Measurements from ENCODE around the gene TAOK1.

The TAOK1 gene

GRCh38 chr17:29518359-29518758 is 128.2 kb downstream of the TAOK1 start:
- no peaks in the 10 kb centered on the region for H3K4me1 ChIP-seq (ENCODE audit: control insufficient read depth in 1 of 2, insufficient read depth in 2 of 2, low read length in 2 of 2)
- no peak overlapping the region for H3K9ac ChIP-seq (ENCODE audit: low read depth in 1 of 2, low read length in 2 of 2)
- H3K9me3 ChIP-seq (ENCODE audit: control insufficient read depth in 1 of 2, low read length in 2 of 2) = no peaks in the 10 kb centered on the region
- H3K27me3 ChIP-seq (ENCODE audit: control insufficient read depth in 1 of 2, insufficient read depth in 2 of 2, low read length in 2 of 2) = no peaks in the 10 kb centered on the region
- no peak overlapping the region for H3K27ac ChIP-seq (ENCODE audit: low read depth, low read length)
- peaks cover 18 to 67% of the 10 kb centered on the region in 2 donors for H3K36me3 ChIP-seq (ENCODE audit: control insufficient read depth in 1 of 2, insufficient read depth in 2 of 2, low read length in 2 of 2)
- no peak overlapping the region for H3K4me3 ChIP-seq (ENCODE audit: low read depth in 1 of 2, low read length in 2 of 2)

GRCh38 chr17:29524692-29525091 is 134.5 kb downstream of the TAOK1 start:
- H3K9me3 ChIP-seq (ENCODE audit: control insufficient read depth in 1 of 2, low read length in 2 of 2) = no peaks in the 10 kb centered on the region
- no peak overlapping the region for H3K4me3 ChIP-seq (ENCODE audit: low read depth in 1 of 2, low read length in 2 of 2)
- H3K4me1 ChIP-seq (ENCODE audit: control insufficient read depth in 1 of 2, insufficient read depth in 2 of 2, low read length in 2 of 2) = no peaks in the 10 kb centered on the region
- peaks cover 7 to 59% of the 10 kb centered on the region in 2 donors for H3K36me3 ChIP-seq (ENCODE audit: control insufficient read depth in 1 of 2, insufficient read depth in 2 of 2, low read length in 2 of 2)
- no peak overlapping the region for H3K9ac ChIP-seq (ENCODE audit: low read depth in 1 of 2, low read length in 2 of 2)
- no peak overlapping the region for H3K27ac ChIP-seq (ENCODE audit: low read depth, low read length)
- H3K27me3 ChIP-seq (ENCODE audit: control insufficient read depth in 1 of 2, insufficient read depth in 2 of 2, low read length in 2 of 2) = no peaks in the 10 kb centered on the region

GRCh38 chr17:29526322-29526721 is 136.2 kb downstream of the TAOK1 start:
- Histone ChIP-seq H3K4me1 (ENCODE audit: control insufficient read depth in 1 of 2, insufficient read depth in 2 of 2, low read length in 2 of 2) (no peaks in the 10 kb centered on the region), H3K9ac (ENCODE audit: low read depth in 1 of 2, low read length in 2 of 2) (no peak overlapping the region), H3K4me3 (ENCODE audit: low read depth in 1 of 2, low read length in 2 of 2) (no peak overlapping the region), H3K27me3 (ENCODE audit: control insufficient read depth in 1 of 2, insufficient read depth in 2 of 2, low read length in 2 of 2) (no peaks in the 10 kb centered on the region), H3K27ac (ENCODE audit: low read depth, low read length) (no peak overlapping the region), H3K9me3 (ENCODE audit: control insufficient read depth in 1 of 2, low read length in 2 of 2) (no peaks in the 10 kb centered on the region), H3K36me3 (ENCODE audit: control insufficient read depth in 1 of 2, insufficient read depth in 2 of 2, low read length in 2 of 2) (peaks cover 11 to 53% of the 10 kb centered on the region in 2 donors)

GRCh38 chr17:29533976-29534375 is 143.8 kb downstream of the TAOK1 start:
- no peak overlapping the region for H3K9ac ChIP-seq (ENCODE audit: low read depth in 1 of 2, low read length in 2 of 2)
- H3K27ac ChIP-seq (ENCODE audit: low read depth, low read length) = no peak overlapping the region
- H3K4me1 ChIP-seq (ENCODE audit: control insufficient read depth in 1 of 2, insufficient read depth in 2 of 2, low read length in 2 of 2) = no peaks in the 10 kb centered on the region
- no peaks in the 10 kb centered on the region for H3K27me3 ChIP-seq (ENCODE audit: control insufficient read depth in 1 of 2, insufficient read depth in 2 of 2, low read length in 2 of 2)
- H3K36me3 ChIP-seq (ENCODE audit: control insufficient read depth in 1 of 2, insufficient read depth in 2 of 2, low read length in 2 of 2) = peaks cover 15 to 35% of the 10 kb centered on the region in 2 donors
- no peak overlapping the region for H3K4me3 ChIP-seq (ENCODE audit: low read depth in 1 of 2, low read length in 2 of 2)
- no peaks in the 10 kb centered on the region for H3K9me3 ChIP-seq (ENCODE audit: control insufficient read depth in 1 of 2, low read length in 2 of 2)

GRCh38 chr17:29544066-29544465 is 153.9 kb downstream of the TAOK1 start:
- peaks cover 0 to 1% of the 10 kb centered on the region in 2 donors for H3K4me1 ChIP-seq (ENCODE audit: control insufficient read depth in 1 of 2, insufficient read depth in 2 of 2, low read length in 2 of 2)
- H3K36me3 ChIP-seq (ENCODE audit: control insufficient read depth in 1 of 2, insufficient read depth in 2 of 2, low read length in 2 of 2) = peaks cover 16 to 21% of the 10 kb centered on the region in 2 donors
- H3K4me3 ChIP-seq (ENCODE audit: low read depth in 1 of 2, low read length in 2 of 2) = no peak overlapping the region
- no peak overlapping the region for H3K27ac ChIP-seq (ENCODE audit: low read depth, low read length)
- H3K9ac ChIP-seq (ENCODE audit: low read depth in 1 of 2, low read length in 2 of 2) = no peak overlapping the region
- H3K27me3 ChIP-seq (ENCODE audit: control insufficient read depth in 1 of 2, insufficient read depth in 2 of 2, low read length in 2 of 2) = no peaks in the 10 kb centered on the region
- H3K9me3 ChIP-seq (ENCODE audit: control insufficient read depth in 1 of 2, low read length in 2 of 2) = no peaks in the 10 kb centered on the region

- H3K36me3 ChIP-seq (ENCODE audit: control insufficient read depth in 1 of 2, insufficient read depth in 2 of 2, low read length in 2 of 2) = peaks cover 15 to 17% of the 10 kb centered on the region in 2 donors
- H3K27me3 ChIP-seq (ENCODE audit: control insufficient read depth in 1 of 2, insufficient read depth in 2 of 2, low read length in 2 of 2) = no peaks in the 10 kb centered on the region
- H3K9ac ChIP-seq (ENCODE audit: low read depth in 1 of 2, low read length in 2 of 2) = no peak overlapping the region
- H3K4me1 ChIP-seq (ENCODE audit: control insufficient read depth in 1 of 2, insufficient read depth in 2 of 2, low read length in 2 of 2) = peaks cover 0 to 9% of the 10 kb centered on the region in 2 donors
- H3K27ac ChIP-seq (ENCODE audit: low read depth, low read length) = no peak overlapping the region
- no peak overlapping the region for H3K4me3 ChIP-seq (ENCODE audit: low read depth in 1 of 2, low read length in 2 of 2)
- H3K9me3 ChIP-seq (ENCODE audit: control insufficient read depth in 1 of 2, low read length in 2 of 2) = no peaks in the 10 kb centered on the region
These were observed 155.9 kb downstream of the TAOK1 start for GRCh38 chr17:29546085-29546484.

GRCh38 chr17:29546830-29547229 is 156.7 kb downstream of the TAOK1 start:
- Histone ChIP-seq H3K27me3 (ENCODE audit: control insufficient read depth in 1 of 2, insufficient read depth in 2 of 2, low read length in 2 of 2) (no peaks in the 10 kb centered on the region), H3K9ac (ENCODE audit: low read depth in 1 of 2, low read length in 2 of 2) (no peak overlapping the region), H3K4me1 (ENCODE audit: control insufficient read depth in 1 of 2, insufficient read depth in 2 of 2, low read length in 2 of 2) (peaks cover 0 to 9% of the 10 kb centered on the region in 2 donors)

GRCh38 chr17:29549177-29549923 is 159.2 kb downstream of the TAOK1 start:
- H3K36me3 ChIP-seq (ENCODE audit: control insufficient read depth in 1 of 2, insufficient read depth in 2 of 2, low read length in 2 of 2) = no peaks in the 10 kb centered on the region
- peaks cover 0 to 9% of the 10 kb centered on the region in 2 donors for H3K4me1 ChIP-seq (ENCODE audit: control insufficient read depth in 1 of 2, insufficient read depth in 2 of 2, low read length in 2 of 2)
- H3K27ac ChIP-seq (ENCODE audit: low read depth, low read length) = no peak overlapping the region
- H3K9me3 ChIP-seq (ENCODE audit: control insufficient read depth in 1 of 2, low read length in 2 of 2) = no peaks in the 10 kb centered on the region
- H3K4me3 ChIP-seq (ENCODE audit: low read depth in 1 of 2, low read length in 2 of 2) = no peak overlapping the region
- no peaks in the 10 kb centered on the region for H3K27me3 ChIP-seq (ENCODE audit: control insufficient read depth in 1 of 2, insufficient read depth in 2 of 2, low read length in 2 of 2)
- no peak overlapping the region for H3K9ac ChIP-seq (ENCODE audit: low read depth in 1 of 2, low read length in 2 of 2)

More at GRCh38 chr17:29546830-29547229, 156.7 kb downstream of the TAOK1 start:
- Histone ChIP-seq H3K36me3 (ENCODE audit: control insufficient read depth in 1 of 2, insufficient read depth in 2 of 2, low read length in 2 of 2) (peaks cover 15 to 17% of the 10 kb centered on the region in 2 donors), H3K4me3 (ENCODE audit: low read depth in 1 of 2, low read length in 2 of 2) (no peak overlapping the region), H3K9me3 (ENCODE audit: control insufficient read depth in 1 of 2, low read length in 2 of 2) (no peaks in the 10 kb centered on the region), H3K27ac (ENCODE audit: low read depth, low read length) (no peak overlapping the region)

- H3K4me3 ChIP-seq (ENCODE audit: low read depth in 1 of 2, low read length in 2 of 2) = no peak overlapping the region
- H3K4me1 ChIP-seq (ENCODE audit: control insufficient read depth in 1 of 2, insufficient read depth in 2 of 2, low read length in 2 of 2) = peaks cover 9 to 21% of the 10 kb centered on the region in 2 donors
- peaks cover 0 to 5% of the 10 kb centered on the region in 2 donors for H3K36me3 ChIP-seq (ENCODE audit: control insufficient read depth in 1 of 2, insufficient read depth in 2 of 2, low read length in 2 of 2)
These were observed 165.7 kb downstream of the TAOK1 start for GRCh38 chr17:29555840-29556239.

GRCh38 chr17:29557085-29557738 is 167.0 kb downstream of the TAOK1 start:
- Histone ChIP-seq H3K4me1 (ENCODE audit: control insufficient read depth in 1 of 2, insufficient read depth in 2 of 2, low read length in 2 of 2) (peaks cover 14 to 33% of the 10 kb centered on the region in 2 donors), H3K27ac (ENCODE audit: low read depth, low read length) (no peak overlapping the region), H3K36me3 (ENCODE audit: control insufficient read depth in 1 of 2, insufficient read depth in 2 of 2, low read length in 2 of 2) (peaks cover 8 to 14% of the 10 kb centered on the region in 2 donors), H3K27me3 (ENCODE audit: control insufficient read depth in 1 of 2, insufficient read depth in 2 of 2, low read length in 2 of 2) (no peaks in the 10 kb centered on the region), H3K4me3 (ENCODE audit: low read depth in 1 of 2, low read length in 2 of 2) (no peak overlapping the region), H3K9ac (ENCODE audit: low read depth in 1 of 2, low read length in 2 of 2) (no peak overlapping the region), H3K9me3 (ENCODE audit: control insufficient read depth in 1 of 2, low read length in 2 of 2) (no peaks in the 10 kb centered on the region)

More at GRCh38 chr17:29555840-29556239, 165.7 kb downstream of the TAOK1 start:
- H3K9me3 ChIP-seq (ENCODE audit: control insufficient read depth in 1 of 2, low read length in 2 of 2) = no peaks in the 10 kb centered on the region
- H3K27ac ChIP-seq (ENCODE audit: low read depth, low read length) = no peak overlapping the region
- H3K27me3 ChIP-seq (ENCODE audit: control insufficient read depth in 1 of 2, insufficient read depth in 2 of 2, low read length in 2 of 2) = no peaks in the 10 kb centered on the region
- H3K9ac ChIP-seq (ENCODE audit: low read depth in 1 of 2, low read length in 2 of 2) = no peak overlapping the region

Measured in duodenal mucosa (tissue), 2 donors.